Progenitor cell of endocrine pancreas (in vitro differentiated cells): ENCODE measurements around the gene BRIP1. TPM values are rescaled to one million over a fixed set of nuclear protein-coding genes. Genes with fewer than 3 reads are reported as not detected.

Experiments used
- DNase-seq: peaks from one replicate; pipeline ENCODE4 v3.0.0; 2021; ENCODE audit warnings: low spot score; ENCODE audit not compliant: unreplicated experiment
- H3K27ac Mint-ChIP-seq: 2 replicates; pipeline ENCODE4 v1.8.0; 2021; ENCODE audit warnings: mild to moderate bottlenecking, moderate library complexity, mixed read lengths
- H3K27me3 Mint-ChIP-seq: 2 replicates; pipeline ENCODE4 v1.8.0; 2021; ENCODE audit warnings: mixed read lengths
- H3K36me3 Mint-ChIP-seq: 2 replicates; pipeline ENCODE4 v1.8.0; 2022; ENCODE audit warnings: mixed read lengths; ENCODE audit not compliant: insufficient read depth
- H3K4me1 Mint-ChIP-seq: 2 replicates; pipeline ENCODE4 v1.8.0; 2021; ENCODE audit warnings: low read depth, mixed read lengths
- H3K4me3 Mint-ChIP-seq: 2 replicates; pipeline ENCODE4 v1.8.0; 2021; ENCODE audit warnings: low read depth, mild to moderate bottlenecking, moderate library complexity, mixed read lengths
- H3K9me3 Mint-ChIP-seq: 2 replicates; pipeline ENCODE4 v1.8.0; 2021; ENCODE audit warnings: low read depth, mixed read lengths
- total RNA-seq: library from RNA; stranded (reverse); gene quantifications from 2 replicates; pipeline ENCODE4 v1.2.1, GENCODE V29; 2021
- TF ChIP-seq, protein P1 (sequence below): fragments of 200-600 bp; sonication (generic); IDR thresholded peaks from one replicate; pipeline ENCODE4 v1.5.0; 2021; ENCODE audit warnings: antibody characterized with exemption, mild to moderate bottlenecking; ENCODE audit not compliant: unreplicated experiment

The BRIP1 gene
- total RNA-seq, 1 donor from 2014 or later, result 13.5 TPM

DNA sequence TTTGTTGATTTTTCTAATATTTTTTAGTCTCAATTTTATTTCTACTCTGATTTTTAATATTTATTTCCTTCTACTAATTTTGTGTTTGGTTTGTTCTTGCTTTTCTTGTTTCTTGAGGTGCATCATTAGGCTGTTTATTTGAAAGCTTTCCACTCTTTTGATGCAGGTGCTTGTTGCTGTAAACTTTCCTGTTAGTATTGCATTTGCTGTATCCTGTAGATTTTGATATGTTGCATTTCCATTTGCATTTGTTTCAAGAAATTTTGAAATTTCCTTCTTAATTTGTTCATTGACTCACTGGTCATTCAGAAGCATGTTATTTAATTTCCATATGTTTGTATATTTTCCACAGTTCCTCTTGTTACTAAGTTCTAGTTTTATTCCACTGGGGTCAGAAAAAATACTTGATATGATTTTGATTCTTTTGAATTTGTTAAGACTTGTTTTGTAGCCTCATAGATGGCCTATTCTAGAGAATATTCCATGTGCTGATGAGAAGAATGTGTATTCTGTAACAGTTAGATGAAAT is 229.3 kb downstream of the BRIP1 start:
- TF ChIP-seq, protein P1, sequence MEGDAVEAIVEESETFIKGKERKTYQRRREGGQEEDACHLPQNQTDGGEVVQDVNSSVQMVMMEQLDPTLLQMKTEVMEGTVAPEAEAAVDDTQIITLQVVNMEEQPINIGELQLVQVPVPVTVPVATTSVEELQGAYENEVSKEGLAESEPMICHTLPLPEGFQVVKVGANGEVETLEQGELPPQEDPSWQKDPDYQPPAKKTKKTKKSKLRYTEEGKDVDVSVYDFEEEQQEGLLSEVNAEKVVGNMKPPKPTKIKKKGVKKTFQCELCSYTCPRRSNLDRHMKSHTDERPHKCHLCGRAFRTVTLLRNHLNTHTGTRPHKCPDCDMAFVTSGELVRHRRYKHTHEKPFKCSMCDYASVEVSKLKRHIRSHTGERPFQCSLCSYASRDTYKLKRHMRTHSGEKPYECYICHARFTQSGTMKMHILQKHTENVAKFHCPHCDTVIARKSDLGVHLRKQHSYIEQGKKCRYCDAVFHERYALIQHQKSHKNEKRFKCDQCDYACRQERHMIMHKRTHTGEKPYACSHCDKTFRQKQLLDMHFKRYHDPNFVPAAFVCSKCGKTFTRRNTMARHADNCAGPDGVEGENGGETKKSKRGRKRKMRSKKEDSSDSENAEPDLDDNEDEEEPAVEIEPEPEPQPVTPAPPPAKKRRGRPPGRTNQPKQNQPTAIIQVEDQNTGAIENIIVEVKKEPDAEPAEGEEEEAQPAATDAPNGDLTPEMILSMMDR, result no peak
- H3K27me3 Mint-ChIP-seq, result no peaks in the 10 kb centered on the region
- no peaks in the 10 kb centered on the region for H3K36me3 Mint-ChIP-seq
- H3K27ac Mint-ChIP-seq, result no peak overlapping the region
- H3K9me3 Mint-ChIP-seq, result peaks cover 17% of the 10 kb centered on the region
- no peaks in the 10 kb centered on the region for H3K4me1 Mint-ChIP-seq
- no peak overlapping the region for H3K4me3 Mint-ChIP-seq
- no peak for DNase-seq

DNA sequence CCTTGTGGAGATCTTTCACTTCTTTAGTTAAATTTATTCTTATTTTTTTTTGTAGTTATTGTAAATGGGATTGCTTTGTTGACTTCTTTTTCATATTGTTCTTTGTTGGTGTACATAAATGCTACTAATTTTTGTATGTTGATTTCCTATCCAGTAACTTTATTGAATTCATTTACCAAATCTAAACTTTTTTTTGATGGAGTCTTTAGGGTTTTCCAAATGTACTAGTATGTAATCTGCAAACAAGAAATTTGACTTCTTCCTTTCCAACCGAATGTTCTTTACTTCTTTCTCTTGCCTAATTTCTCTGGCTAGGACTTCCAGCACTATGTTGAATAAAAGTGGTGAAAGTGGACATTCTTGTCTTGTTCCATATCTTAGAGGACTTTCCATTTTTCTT is 230.5 kb downstream of the BRIP1 start:
- TF ChIP-seq, protein P1, result no peak
- Mint-ChIP-seq H3K9me3 (peaks cover 10% of the 10 kb centered on the region), H3K4me3 (no peak overlapping the region), H3K4me1 (no peaks in the 10 kb centered on the region), H3K27me3 (no peaks in the 10 kb centered on the region), H3K27ac (no peak overlapping the region), H3K36me3 (no peaks in the 10 kb centered on the region)
- DNase-seq, result no peak

DNA sequence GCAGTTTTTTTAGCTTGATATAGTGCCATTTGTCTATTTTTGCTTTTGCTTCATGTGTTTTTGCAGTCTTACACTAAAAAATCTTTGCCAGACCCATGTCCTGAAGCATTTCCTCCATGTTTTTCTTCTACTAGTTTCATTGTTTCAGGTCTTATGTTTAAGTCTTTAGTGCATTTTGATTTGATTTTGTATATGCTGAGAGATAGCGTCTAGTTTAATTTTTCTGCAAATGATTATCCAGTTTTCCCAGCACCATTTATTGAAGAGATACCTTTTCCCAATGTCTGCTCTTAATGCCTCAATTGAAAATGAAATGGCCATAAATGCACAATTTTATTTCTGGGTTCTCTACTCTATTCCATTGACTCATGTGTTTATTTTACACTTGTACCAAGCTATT is 231.5 kb downstream of the BRIP1 start:
- TF ChIP-seq, protein P1, result no peak

More for the DNA sequence above, 231.5 kb downstream of the BRIP1 start:
- no peaks in the 10 kb centered on the region for H3K27me3 Mint-ChIP-seq
- DNase-seq, result no peak
- H3K4me3 Mint-ChIP-seq, result no peak overlapping the region
- no peaks in the 10 kb centered on the region for H3K36me3 Mint-ChIP-seq
- H3K27ac Mint-ChIP-seq, result no peak overlapping the region
- peaks cover 10% of the 10 kb centered on the region for H3K9me3 Mint-ChIP-seq
- no peaks in the 10 kb centered on the region for H3K4me1 Mint-ChIP-seq

Other genes with a start within 250 kb of the BRIP1 start
- gene INTS2, start 64.5 kb upstream of the BRIP1 start, total RNA-seq, result 16.9 and 18.2 TPM in 2 replicates
- 68.8 and 83.7 TPM in 2 replicates for gene MED13, start 201.8 kb upstream of the BRIP1 start, total RNA-seq